Neural crest cell (in vitro differentiated cells): Measurements from ENCODE around the gene ACAA2. TPM values are rescaled to one million over a fixed set of nuclear protein-coding genes. Genes with fewer than 3 reads are reported as not detected.
A peak's percentile ranks its signal among the peaks of the same experiment; 100 is the strongest.

Source experiments
- DNase-seq: peaks from one replicate; pipeline ENCODE4 v3.0.0; 2021; ENCODE audit warnings: low read depth, mixed read lengths, low spot score
- H3K27ac Mint-ChIP-seq: one replicate; pipeline ENCODE4 v1.8.0; 2021; ENCODE audit warnings: mild to moderate bottlenecking, mixed read lengths; ENCODE audit not compliant: unreplicated experiment
- H3K27me3 Mint-ChIP-seq: 2 replicates; pipeline ENCODE4 v1.8.0; 2021; ENCODE audit warnings: low read depth, mild to moderate bottlenecking, mixed read lengths
- H3K36me3 Mint-ChIP-seq: 2 replicates; pipeline ENCODE4 v1.8.0; 2021; ENCODE audit warnings: low read depth, mild to moderate bottlenecking, mixed read lengths
- H3K4me1 Mint-ChIP-seq: 2 replicates; pipeline ENCODE4 v1.8.0; 2021; ENCODE audit warnings: mixed read lengths
- H3K4me3 Mint-ChIP-seq: one replicate; pipeline ENCODE4 v1.8.0; 2021; ENCODE audit warnings: mild to moderate bottlenecking, mixed read lengths
- H3K9me3 Mint-ChIP-seq: 2 replicates; pipeline ENCODE4 v1.8.0; 2021; ENCODE audit warnings: mixed read lengths
- CTCF ChIP-seq: fragments of 200-600 bp; sonication (generic); conservative IDR thresholded peaks from 2 replicates; pipeline ENCODE4 v1.5.0; 2021; ENCODE audit warnings: antibody characterized with exemption, mild to moderate bottlenecking
- total RNA-seq: library from RNA; stranded (reverse); gene quantifications from 2 replicates; pipeline ENCODE4 v1.2.1, GENCODE V29; 2021

Gene ACAA2
- total RNA-seq, 1 donor from 2014 or later = 67.5 TPM

- no peak for TF ChIP-seq CTCF
- Mint-ChIP-seq H3K27me3 (no peaks in the 10 kb centered on the region), H3K27ac (peak overlapping the region; percentile 2), H3K4me3 (no peak overlapping the region), H3K9me3 (peaks cover 2% of the 10 kb centered on the region), H3K4me1 (peaks cover 7% of the 10 kb centered on the region), H3K36me3 (peaks cover 4% of the 10 kb centered on the region)
- no peak for DNase-seq
Observed at GRCh38 chr18:49833814-49834213, 20.5 kb upstream of the ACAA2 start.

GRCh38 chr18:49832221-49832647, 18.9 kb upstream of the ACAA2 start:
- no peak for TF ChIP-seq CTCF
- no peaks in the 10 kb centered on the region for H3K27me3 Mint-ChIP-seq

GRCh38 chr18:49827996-49828395, 14.7 kb upstream of the ACAA2 start:
- Mint-ChIP-seq H3K4me1 (peaks cover 7% of the 10 kb centered on the region), H3K27me3 (no peaks in the 10 kb centered on the region), H3K36me3 (peaks cover 22% of the 10 kb centered on the region), H3K4me3 (no peak overlapping the region), H3K9me3 (peaks cover 17% of the 10 kb centered on the region), H3K27ac (no peak overlapping the region)
- TF ChIP-seq CTCF = no peak
- DNase-seq = no peak

More at GRCh38 chr18:49832221-49832647, 18.9 kb upstream of the ACAA2 start:
- Mint-ChIP-seq H3K36me3 (peaks cover 15% of the 10 kb centered on the region), H3K27ac (no peak overlapping the region), H3K9me3 (peaks cover 13% of the 10 kb centered on the region), H3K4me3 (no peak overlapping the region), H3K4me1 (peaks cover 7% of the 10 kb centered on the region)
- no peak for DNase-seq

GRCh38 chr18:49819823-49820671, 6.7 kb upstream of the ACAA2 start:
- TF ChIP-seq CTCF = no peak
- H3K4me3 Mint-ChIP-seq = no peak overlapping the region
- peaks cover 7% of the 10 kb centered on the region for H3K36me3 Mint-ChIP-seq
- DNase-seq = no peak
- no peaks in the 10 kb centered on the region for H3K9me3 Mint-ChIP-seq
- no peaks in the 10 kb centered on the region for H3K27me3 Mint-ChIP-seq
- peaks cover 4% of the 10 kb centered on the region for H3K4me1 Mint-ChIP-seq
- no peak overlapping the region for H3K27ac Mint-ChIP-seq

- H3K27me3 Mint-ChIP-seq = no peaks in the 10 kb centered on the region
- no peak overlapping the region for H3K4me3 Mint-ChIP-seq
- H3K9me3 Mint-ChIP-seq = no peaks in the 10 kb centered on the region
- no peak overlapping the region for H3K27ac Mint-ChIP-seq
- peaks cover 4% of the 10 kb centered on the region for H3K36me3 Mint-ChIP-seq
- H3K4me1 Mint-ChIP-seq = peaks cover 11% of the 10 kb centered on the region
- no peak for TF ChIP-seq CTCF
- DNase-seq = no peak
Observed at GRCh38 chr18:49819071-49819662, 5.8 kb upstream of the ACAA2 start.
